NOMO-1 treated with DMSO at 0.1 percent for 48 hours (cell line): ENCODE data around the gene AGPAT4.
"Not testable (repeated sequence)": the region's sequence is repeated elsewhere in the genome, so short reads cannot be mapped to it uniquely, and the experiment has no call there.

Source experiments
- DNase-seq: peaks from one replicate; lab custom pipeline; 2025; ENCODE audit not compliant: unreplicated experiment; lab: John Stamatoyannopoulos, UW

The AGPAT4 gene

GRCh38 chr6:161207200-161207599 is 66.7 kb downstream of the AGPAT4 start:
- no peak for DNase-seq

DNA sequence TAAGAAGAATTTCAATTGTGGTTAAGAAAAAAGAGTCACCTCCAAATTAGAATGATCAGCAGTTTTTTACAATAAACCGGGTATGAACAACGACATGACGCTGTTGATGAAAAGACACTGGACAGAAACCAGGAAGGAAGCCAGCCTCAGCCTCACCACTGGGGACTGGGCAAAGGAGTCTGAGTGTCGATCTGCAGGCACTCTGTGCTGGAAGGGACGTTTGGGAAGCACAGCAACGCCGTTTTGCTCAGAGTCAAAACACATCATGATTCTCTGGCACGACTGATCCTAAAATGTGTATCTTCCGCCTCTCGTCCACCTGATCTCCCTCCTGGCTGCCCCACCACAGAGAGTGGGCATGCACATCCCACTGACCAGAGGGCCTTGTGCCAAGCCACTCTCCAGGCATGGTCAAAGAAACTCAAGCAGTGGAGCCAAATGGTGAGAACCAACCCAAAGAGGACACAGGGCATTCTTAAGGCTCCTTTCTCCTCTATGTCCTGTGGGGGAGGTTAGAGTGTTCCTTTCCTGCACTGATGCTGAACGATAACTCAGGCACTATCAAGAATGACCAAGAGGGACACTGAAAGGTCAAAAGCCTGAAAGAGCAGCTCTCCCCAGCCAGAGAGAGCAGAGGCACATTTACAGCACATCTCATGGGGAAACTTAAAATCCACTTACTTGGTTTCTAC is 68.8 kb downstream of the AGPAT4 start:
- DNase-seq = no peak

GRCh38 chr6:161200610-161201370 is 73.1 kb downstream of the AGPAT4 start:
- peak; percentile 48 for DNase-seq

GRCh38 chr6:161199850-161200249 is 74.0 kb downstream of the AGPAT4 start:
- peak; percentile 62 for DNase-seq

DNA sequence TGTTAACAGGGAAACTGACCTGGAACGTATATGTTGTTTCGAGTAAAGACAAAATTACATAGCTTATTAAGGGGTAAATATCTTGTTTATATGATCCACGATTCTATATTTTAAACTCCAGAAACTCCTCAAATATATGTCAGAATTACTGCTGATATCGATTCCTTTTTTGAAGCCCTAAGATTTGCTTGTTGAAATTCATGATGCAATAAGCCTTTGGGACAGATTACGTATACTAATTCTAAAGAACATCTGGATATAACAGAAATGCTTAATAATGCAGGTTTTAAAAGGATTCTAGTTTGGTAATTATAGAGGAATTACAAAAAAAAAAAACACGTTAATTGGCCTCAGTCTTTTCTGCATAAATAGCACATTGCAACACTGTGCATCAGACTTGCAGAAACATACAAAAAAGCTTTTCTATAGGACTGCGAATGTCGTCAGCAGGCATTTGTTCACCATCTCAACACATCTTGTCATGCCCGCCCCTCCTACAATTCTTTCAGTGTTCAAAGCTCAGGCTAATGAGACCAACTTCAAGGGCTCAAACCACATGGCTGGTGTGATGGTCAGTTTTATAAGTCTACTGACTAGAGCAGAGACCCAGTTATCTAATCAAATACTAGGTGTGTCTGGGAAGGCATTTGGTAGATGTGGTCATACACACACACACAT is 74.9 kb downstream of the AGPAT4 start:
- DNase-seq = peak; percentile 25

DNA sequence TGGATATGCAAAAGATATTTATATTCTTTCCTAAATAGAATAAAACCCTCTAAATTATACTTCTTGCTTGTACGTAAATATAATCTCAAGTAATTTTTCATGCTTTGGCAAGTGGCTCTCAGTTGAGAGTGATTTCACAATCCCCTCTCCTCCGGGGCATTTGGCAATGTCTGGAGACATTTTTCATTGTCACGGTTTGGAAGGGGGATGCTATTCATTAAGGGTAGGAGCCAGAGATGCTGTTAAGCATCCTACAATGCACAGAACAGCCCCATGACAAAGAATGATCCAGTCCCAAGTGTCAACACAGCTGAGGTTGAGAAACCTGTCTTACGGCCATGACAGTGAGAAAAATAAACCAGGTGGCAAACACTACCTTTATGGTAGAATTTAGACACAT is 75.7 kb downstream of the AGPAT4 start:
- peak; percentile 57 for DNase-seq

- no peak for DNase-seq
Measured at GRCh38 chr6:161195386-161195785, 78.5 kb downstream of the AGPAT4 start.

DNA sequence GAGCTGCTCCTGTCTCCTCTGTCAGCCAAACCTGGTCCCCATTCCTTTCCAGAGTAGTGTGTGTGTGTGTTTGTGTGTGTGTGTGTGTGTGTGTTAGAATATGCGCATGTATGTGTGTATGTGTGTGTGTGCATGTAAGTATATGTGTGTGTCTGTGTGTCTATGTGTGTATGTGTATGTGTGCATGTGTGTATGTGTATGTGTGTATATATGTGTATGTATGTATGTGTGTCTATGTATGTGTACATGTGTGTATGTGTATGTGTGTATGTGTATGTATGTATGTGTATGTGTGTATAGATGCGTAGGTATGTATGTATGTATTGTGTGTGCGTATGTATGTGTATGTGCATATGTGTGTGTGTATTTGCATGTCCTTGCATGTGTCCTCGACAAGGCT is 79.5 kb downstream of the AGPAT4 start:
- no peak for DNase-seq

- no peak for DNase-seq
Measured at GRCh38 chr6:161192636-161193411, 81.0 kb downstream of the AGPAT4 start.

DNA sequence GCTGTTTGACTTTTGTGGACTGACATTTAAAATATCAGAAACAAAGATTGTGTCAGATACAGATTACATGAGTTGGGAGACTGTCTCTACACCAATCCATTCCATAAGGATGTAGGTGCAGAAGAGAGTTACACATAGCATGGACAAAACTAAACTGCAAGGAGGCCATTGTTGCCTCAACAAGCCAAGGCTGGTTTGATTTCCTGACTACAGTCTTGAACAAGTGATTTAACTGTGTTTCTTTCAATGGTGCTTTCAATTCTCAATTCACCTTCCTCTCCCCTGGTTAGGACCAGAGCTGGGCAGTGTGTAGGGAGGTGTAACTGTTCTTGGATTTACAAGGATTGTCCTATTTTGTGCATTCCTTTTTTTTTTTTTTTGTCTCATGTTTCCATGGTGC is 82.2 kb downstream of the AGPAT4 start:
- DNase-seq = no peak

GRCh38 chr6:161191007-161191406 is 82.9 kb downstream of the AGPAT4 start:
- DNase-seq = no peak

- DNase-seq = no peak
Measured at GRCh38 chr6:161189891-161190290, 84.0 kb downstream of the AGPAT4 start.

DNA sequence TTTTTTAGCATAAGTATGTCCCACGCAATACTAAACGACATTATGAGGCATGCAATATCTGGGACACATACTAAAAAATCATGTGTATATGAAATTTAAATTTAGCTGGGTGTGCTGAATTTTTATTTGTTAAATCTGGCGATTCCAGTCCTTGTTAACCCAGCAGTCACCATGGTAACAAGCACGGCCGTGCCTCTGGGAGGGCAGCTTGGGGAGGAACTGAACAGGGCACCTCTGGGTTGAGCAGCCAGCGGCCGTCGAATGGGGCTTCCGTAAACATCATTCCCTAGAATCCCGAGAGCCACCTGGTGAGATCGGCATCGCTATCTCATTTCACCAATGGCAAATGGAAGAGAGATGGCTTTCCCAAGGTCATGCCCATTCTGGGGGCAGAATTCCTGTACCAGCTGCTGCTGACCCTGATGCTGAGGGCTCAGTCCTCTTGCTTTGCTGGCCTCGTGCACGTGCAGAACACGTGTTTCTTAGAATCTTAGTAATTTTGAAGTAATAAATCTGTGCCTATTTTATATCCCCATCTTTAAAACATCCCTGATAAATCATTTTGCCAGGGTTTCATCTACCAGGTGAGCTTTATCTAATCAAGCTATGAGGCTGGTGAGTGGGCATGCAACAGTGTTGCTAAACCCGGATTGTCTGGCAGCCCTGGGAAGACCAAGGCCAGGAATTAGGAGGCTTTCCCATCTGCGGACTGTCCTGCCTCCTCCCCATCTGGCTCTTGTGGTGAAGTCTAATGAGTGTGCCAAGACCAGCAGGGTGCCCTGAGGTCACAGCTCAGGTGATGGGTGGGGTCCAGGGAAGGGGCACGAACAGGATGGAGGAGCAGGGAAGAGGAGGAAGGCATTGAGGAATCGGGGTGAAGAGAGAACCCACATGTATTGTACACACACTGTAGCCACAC is 85.1 kb downstream of the AGPAT4 start:
- no peak for DNase-seq

- DNase-seq = no peak
Measured at GRCh38 chr6:161186173-161186769, 87.6 kb downstream of the AGPAT4 start.

GRCh38 chr6:161181121-161181520 is 92.7 kb downstream of the AGPAT4 start:
- DNase-seq = no peak

DNA sequence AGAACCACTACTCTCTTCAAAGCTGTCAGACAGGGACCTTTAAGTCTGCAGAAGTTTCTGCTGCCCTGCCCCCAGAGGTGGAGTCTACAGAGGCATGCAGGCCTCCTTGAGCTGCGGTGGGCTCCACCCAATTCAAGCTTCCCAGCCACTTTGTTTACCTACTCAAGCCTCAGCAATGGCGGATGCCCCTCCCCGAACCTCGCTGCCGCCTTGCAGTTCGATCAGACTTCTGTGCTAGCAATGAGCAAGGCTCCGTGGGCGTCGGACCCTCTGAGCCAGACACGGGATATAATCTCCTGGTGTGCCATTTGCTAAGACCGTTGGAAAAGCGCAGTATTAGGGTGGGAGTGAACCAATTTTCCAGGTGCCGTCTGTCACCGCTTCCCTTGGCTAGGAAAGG is 95.7 kb downstream of the AGPAT4 start:
- DNase-seq = not testable (repeated sequence)

GRCh38 chr6:161176428-161176827 is 97.4 kb downstream of the AGPAT4 start:
- not testable (repeated sequence) for DNase-seq

DNA sequence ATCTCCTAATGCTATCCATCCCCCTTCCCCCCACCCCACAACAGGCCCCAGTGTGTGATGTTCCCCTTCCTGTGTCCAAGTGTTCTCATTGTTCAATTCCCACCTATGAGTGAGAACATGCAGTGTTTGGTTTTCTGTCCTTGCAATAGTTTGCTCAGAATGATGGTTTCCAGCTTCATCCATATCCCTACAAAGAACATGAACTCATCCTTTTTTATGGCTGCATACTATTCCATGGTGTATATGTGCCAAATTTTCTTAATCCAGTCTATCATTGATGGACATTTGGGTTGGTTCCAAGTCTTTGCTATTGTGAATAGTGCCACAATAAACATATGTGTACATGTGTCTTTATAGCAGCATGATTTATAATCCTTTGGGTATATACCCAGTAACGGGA is 101.1 kb downstream of the AGPAT4 start:
- DNase-seq = not testable (repeated sequence)

DNA sequence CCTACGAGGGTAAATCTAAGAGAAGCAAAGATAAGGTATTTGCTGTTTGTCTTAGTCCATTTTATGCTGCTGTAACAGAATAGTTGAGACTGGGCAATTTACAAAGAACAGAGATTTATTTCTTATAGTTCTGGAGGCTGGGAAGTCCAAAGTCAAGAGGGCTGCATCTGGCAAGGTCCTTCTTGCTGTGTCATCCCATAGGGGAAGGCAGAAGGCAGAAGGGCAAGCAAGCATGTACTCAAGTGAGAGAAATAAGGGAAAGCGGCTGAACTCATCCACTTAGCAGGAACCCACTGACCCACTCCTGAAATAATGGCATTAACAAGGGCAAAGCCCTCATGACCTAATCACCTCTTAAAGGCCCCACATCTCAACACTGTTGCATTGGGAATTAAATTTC is 102.7 kb downstream of the AGPAT4 start:
- no peak for DNase-seq

GRCh38 chr6:161169696-161170095 is 104.2 kb downstream of the AGPAT4 start:
- DNase-seq = no peak
